Inflammatory macrophage treated with lipopolysaccharide for 4 hours (primary cell): Measurements from ENCODE around the gene MLF2.
"Not testable (repeated sequence)": the region's sequence is repeated elsewhere in the genome, so short reads cannot be mapped to it uniquely, and the experiment has no call there.

Experiments
- DNase-seq: peaks from one replicate; pipeline ENCODE4 v3.0.0-alpha.2; 2020

MLF2 gene

GRCh38 chr12:6764011-6764828 lies 11.3 kb upstream of the MLF2 start:
- DNase-seq = peak; percentile 83

GRCh38 chr12:6763380-6763779 lies 10.4 kb upstream of the MLF2 start:
- DNase-seq = no peak

- no peak for DNase-seq
Observed at GRCh38 chr12:6759741-6760140, 6.8 kb upstream of the MLF2 start.

- peak; percentile 46 for DNase-seq
Observed at GRCh38 chr12:6758506-6759095, 5.7 kb upstream of the MLF2 start.

GRCh38 chr12:6757028-6757690 lies 4.2 kb upstream of the MLF2 start:
- DNase-seq = no peak

- DNase-seq = peak; percentile 73
Observed at GRCh38 chr12:6754411-6754810, 1.5 kb upstream of the MLF2 start.

GRCh38 chr12:6753772-6754356 lies 923 bp upstream of the MLF2 start:
- peak; percentile 44 for DNase-seq

GRCh38 chr12:6752167-6752920 lies 597 bp downstream of the MLF2 start:
- no peak for DNase-seq

- no peak for DNase-seq
Observed at GRCh38 chr12:6751767-6752166, 1.2 kb downstream of the MLF2 start.

- DNase-seq = no peak
Observed at GRCh38 chr12:6750506-6750905, 2.4 kb downstream of the MLF2 start.

- DNase-seq = no peak
Observed at GRCh38 chr12:6748761-6749160, 4.2 kb downstream of the MLF2 start.

GRCh38 chr12:6747216-6747615 lies 5.7 kb downstream of the MLF2 start:
- DNase-seq = peak; percentile 71

GRCh38 chr12:6745741-6746525 lies 7.0 kb downstream of the MLF2 start:
- peak; percentile 93 for DNase-seq

- peak; percentile 77 for DNase-seq
Observed at GRCh38 chr12:6743300-6743699, 9.6 kb downstream of the MLF2 start.

GRCh38 chr12:6742834-6743233 lies 10.1 kb downstream of the MLF2 start:
- peak; percentile 72 for DNase-seq

- not testable (repeated sequence) for DNase-seq
Observed at GRCh38 chr12:6742080-6742479, 10.9 kb downstream of the MLF2 start.

GRCh38 chr12:6736754-6737153 lies 16.2 kb downstream of the MLF2 start:
- DNase-seq = no peak

GRCh38 chr12:6735448-6736191 lies 17.3 kb downstream of the MLF2 start:
- DNase-seq = peak; percentile 63

- no peak for DNase-seq
Observed at GRCh38 chr12:6734506-6735387, 18.2 kb downstream of the MLF2 start.

GRCh38 chr12:6730169-6730568 lies 22.8 kb downstream of the MLF2 start:
- no peak for DNase-seq
